Dendritic cell treated with granulocyte-macrophage colony-stimulating factor and Interleukin-4, amounts not matched to agents 40 ng/mL and 50 ng/mL, for 4 days (primary cell): Measurements from ENCODE around the gene SMPX.

Experiments
- H3K27ac Mint-ChIP-seq: one replicate; pipeline ENCODE4 v1.8.0; 2022; ENCODE audit warnings: mild to moderate bottlenecking, mixed read lengths
- H3K27me3 Mint-ChIP-seq: one replicate; pipeline ENCODE4 v1.8.0; 2022; ENCODE audit warnings: mild to moderate bottlenecking, mixed read lengths
- H3K36me3 Mint-ChIP-seq: one replicate; pipeline ENCODE4 v1.8.0; 2022; ENCODE audit warnings: low read depth, mixed read lengths
- H3K4me1 Mint-ChIP-seq: one replicate; pipeline ENCODE4 v1.8.0; 2022; ENCODE audit warnings: low read depth, mixed read lengths
- H3K4me3 Mint-ChIP-seq: one replicate; pipeline ENCODE4 v1.8.0; 2022; ENCODE audit warnings: mild to moderate bottlenecking, moderate library complexity, mixed read lengths
- H3K9me3 Mint-ChIP-seq: one replicate; pipeline ENCODE4 v1.8.0; 2022; ENCODE audit warnings: mixed read lengths
- intact Hi-C: fragments of 100-400 bp; cut with micrococcal nuclease; formaldehyde crosslinking; loops from one replicate; pipeline ENCODE4 v1.15.0; 2022

Gene SMPX

GRCh38 chrX:21674430-21675186, 83.3 kb downstream of the SMPX start:
- no peak overlapping the region for H3K4me3 Mint-ChIP-seq
- H3K36me3 Mint-ChIP-seq: no peaks in the 10 kb centered on the region
- no peak overlapping the region for H3K27ac Mint-ChIP-seq
- intact Hi-C loops: no loop called here
- H3K27me3 Mint-ChIP-seq: peaks cover 3% of the 10 kb centered on the region
- no peaks in the 10 kb centered on the region for H3K9me3 Mint-ChIP-seq
- no peaks in the 10 kb centered on the region for H3K4me1 Mint-ChIP-seq

GRCh38 chrX:21666679-21667078, 91.2 kb downstream of the SMPX start:
- intact Hi-C loops: no loop called here
- Mint-ChIP-seq H3K27ac (no peak overlapping the region), H3K27me3 (peaks cover 6% of the 10 kb centered on the region), H3K9me3 (no peaks in the 10 kb centered on the region), H3K36me3 (no peaks in the 10 kb centered on the region), H3K4me1 (no peaks in the 10 kb centered on the region), H3K4me3 (no peak overlapping the region)

GRCh38 chrX:21666252-21666651, 91.7 kb downstream of the SMPX start:
- Mint-ChIP-seq H3K4me3 (no peak overlapping the region), H3K27ac (no peak overlapping the region), H3K36me3 (no peaks in the 10 kb centered on the region), H3K9me3 (no peaks in the 10 kb centered on the region), H3K4me1 (no peaks in the 10 kb centered on the region), H3K27me3 (peaks cover 6% of the 10 kb centered on the region)
- intact Hi-C loops: no loop called here

GRCh38 chrX:21662761-21663160, 95.2 kb downstream of the SMPX start:
- Mint-ChIP-seq H3K9me3 (no peaks in the 10 kb centered on the region), H3K4me1 (no peaks in the 10 kb centered on the region), H3K36me3 (no peaks in the 10 kb centered on the region), H3K4me3 (no peak overlapping the region), H3K27me3 (peaks cover 22% of the 10 kb centered on the region), H3K27ac (no peak overlapping the region)
- intact Hi-C loops: no loop called here

GRCh38 chrX:21661316-21661715, 96.6 kb downstream of the SMPX start:
- peaks cover 36% of the 10 kb centered on the region for H3K27me3 Mint-ChIP-seq
- no peaks in the 10 kb centered on the region for H3K4me1 Mint-ChIP-seq
- H3K4me3 Mint-ChIP-seq: no peak overlapping the region
- no peaks in the 10 kb centered on the region for H3K9me3 Mint-ChIP-seq
- no peak overlapping the region for H3K27ac Mint-ChIP-seq
- intact Hi-C loops: no loop called here
- H3K36me3 Mint-ChIP-seq: no peaks in the 10 kb centered on the region

- intact Hi-C loops: no loop called here
- Mint-ChIP-seq H3K27me3 (peaks cover 45% of the 10 kb centered on the region), H3K4me1 (no peaks in the 10 kb centered on the region), H3K9me3 (no peaks in the 10 kb centered on the region), H3K36me3 (no peaks in the 10 kb centered on the region), H3K27ac (no peak overlapping the region), H3K4me3 (no peak overlapping the region)
These were observed 97.8 kb downstream of the SMPX start for GRCh38 chrX:21660156-21660555.

GRCh38 chrX:21659320-21659719, 98.6 kb downstream of the SMPX start:
- Mint-ChIP-seq H3K4me1 (no peaks in the 10 kb centered on the region), H3K9me3 (no peaks in the 10 kb centered on the region), H3K27ac (no peak overlapping the region), H3K27me3 (peaks cover 44% of the 10 kb centered on the region), H3K4me3 (no peak overlapping the region), H3K36me3 (no peaks in the 10 kb centered on the region)
- intact Hi-C loops: no loop called here

- no peak overlapping the region for H3K4me3 Mint-ChIP-seq
- no peak overlapping the region for H3K27ac Mint-ChIP-seq
- no peaks in the 10 kb centered on the region for H3K36me3 Mint-ChIP-seq
- peaks cover 44% of the 10 kb centered on the region for H3K27me3 Mint-ChIP-seq
- no peaks in the 10 kb centered on the region for H3K4me1 Mint-ChIP-seq
- no peaks in the 10 kb centered on the region for H3K9me3 Mint-ChIP-seq
- intact Hi-C loops: no loop called here
These were observed 99.2 kb downstream of the SMPX start for GRCh38 chrX:21658746-21659145.

- Mint-ChIP-seq H3K27me3 (peaks cover 44% of the 10 kb centered on the region), H3K27ac (no peak within 1 kb of the TSS), H3K9me3 (no peaks in the 10 kb centered on the region), H3K4me1 (no peaks in the 10 kb centered on the region), H3K4me3 (no peak within 1 kb of the TSS), H3K36me3 (no peaks in the 10 kb centered on the region)
- intact Hi-C loops: no loop called here
These were observed 99.7 kb downstream of the SMPX start, which contains the start of gene KLHL34 for GRCh38 chrX:21658152-21658737. Gene KLHL34, minus strand, starts transcription at chrX:21658330. Its CDS starts 542 bp downstream, at chrX:21657788.

GRCh38 chrX:21657318-21658151, 100.4 kb downstream of the SMPX start:
- Mint-ChIP-seq H3K27ac (no peak overlapping the region), H3K4me1 (no peaks in the 10 kb centered on the region)
- intact Hi-C loops: no loop called here

GRCh38 chrX:21656587-21657317, 101.2 kb downstream of the SMPX start:
- no peak overlapping the region for H3K27ac Mint-ChIP-seq

More at GRCh38 chrX:21657318-21658151, 100.4 kb downstream of the SMPX start:
- no peaks in the 10 kb centered on the region for H3K36me3 Mint-ChIP-seq
- H3K4me3 Mint-ChIP-seq: no peak overlapping the region
- H3K9me3 Mint-ChIP-seq: no peaks in the 10 kb centered on the region
- H3K27me3 Mint-ChIP-seq: peaks cover 44% of the 10 kb centered on the region

More at GRCh38 chrX:21656587-21657317, 101.2 kb downstream of the SMPX start:
- intact Hi-C loops: no loop called here
- Mint-ChIP-seq H3K36me3 (no peaks in the 10 kb centered on the region), H3K4me1 (no peaks in the 10 kb centered on the region), H3K9me3 (no peaks in the 10 kb centered on the region), H3K4me3 (no peak overlapping the region), H3K27me3 (peaks cover 40% of the 10 kb centered on the region)
